GM18909 (cell line): ENCODE results near the gene LYPD6B.
A peak's percentile ranks its signal among the peaks of the same experiment; 100 is the strongest.

Source experiments
- ATAC-seq: cut with Tn5 transposase; IDR thresholded peaks from one replicate; pipeline ENCODE4 v1.9.1; 2021; ENCODE audit warnings: mild to moderate bottlenecking; ENCODE audit not compliant: unreplicated experiment, poor library complexity

Gene LYPD6B

GRCh38 chr2:149038442-149039212 lies at the start of gene LYPD6B:
TSS of gene LYPD6B (plus strand) at chr2:149038699. CDS start at chr2:149130949, 92,250 bp downstream.
- peak; percentile 74 for ATAC-seq

- ATAC-seq: peak; percentile 90
Observed at GRCh38 chr2:148989882-148990493, 48.5 kb upstream of the LYPD6B start.

GRCh38 chr2:148990968-148991367 lies 47.5 kb upstream of the LYPD6B start:
- no peak for ATAC-seq

- no peak for ATAC-seq
Observed at GRCh38 chr2:148992448-148992847, 46.1 kb upstream of the LYPD6B start.

GRCh38 chr2:148993351-148993750 lies 45.1 kb upstream of the LYPD6B start:
- ATAC-seq: no peak

GRCh38 chr2:148994341-148994740 lies 44.2 kb upstream of the LYPD6B start:
- ATAC-seq: no peak

- no peak for ATAC-seq
Observed at GRCh38 chr2:148996805-148997204, 41.7 kb upstream of the LYPD6B start.

GRCh38 chr2:148998165-148998830 lies 40.2 kb upstream of the LYPD6B start:
- ATAC-seq: no peak

GRCh38 chr2:148998831-148999200 lies 39.7 kb upstream of the LYPD6B start:
- ATAC-seq: no peak

GRCh38 chr2:148999451-148999921 lies 39.0 kb upstream of the LYPD6B start:
- no peak for ATAC-seq

GRCh38 chr2:149000158-149000938 lies 38.2 kb upstream of the LYPD6B start:
- no peak for ATAC-seq

- ATAC-seq: no peak
Observed at GRCh38 chr2:149001496-149001895, 37.0 kb upstream of the LYPD6B start.

GRCh38 chr2:149002378-149002890 lies 36.1 kb upstream of the LYPD6B start:
- no peak for ATAC-seq

- ATAC-seq: no peak
Observed at GRCh38 chr2:149002891-149003740, 35.4 kb upstream of the LYPD6B start.

- no peak for ATAC-seq
Observed at GRCh38 chr2:149004836-149005235, 33.7 kb upstream of the LYPD6B start.

GRCh38 chr2:149005471-149006077 lies 32.9 kb upstream of the LYPD6B start:
- ATAC-seq: no peak

- ATAC-seq: no peak
Observed at GRCh38 chr2:149006883-149007543, 31.5 kb upstream of the LYPD6B start.

GRCh38 chr2:149008381-149008780 lies 30.1 kb upstream of the LYPD6B start:
- no peak for ATAC-seq
